NCI-H1048 (cell line): ENCODE results near the gene LTBP3.
A peak's percentile ranks its signal among the peaks of the same experiment; 100 is the strongest.

Experiments used
- DNase-seq: peaks from one replicate; lab custom pipeline; 2025; lab: John Stamatoyannopoulos, UW

The LTBP3 gene

GRCh38 chr11:65558002-65558929, at the start of gene LTBP3:
Gene LTBP3, minus strand, starts transcription at chr11:65558359. Its CDS starts 400 bp downstream, at chr11:65557959.
- no peak for DNase-seq

- peak; percentile 99 for DNase-seq
Measured at GRCh38 chr11:65606876-65607613, 48.9 kb upstream of the LTBP3 start.

GRCh38 chr11:65604258-65604657, 46.1 kb upstream of the LTBP3 start:
- DNase-seq, result no peak

DNA sequence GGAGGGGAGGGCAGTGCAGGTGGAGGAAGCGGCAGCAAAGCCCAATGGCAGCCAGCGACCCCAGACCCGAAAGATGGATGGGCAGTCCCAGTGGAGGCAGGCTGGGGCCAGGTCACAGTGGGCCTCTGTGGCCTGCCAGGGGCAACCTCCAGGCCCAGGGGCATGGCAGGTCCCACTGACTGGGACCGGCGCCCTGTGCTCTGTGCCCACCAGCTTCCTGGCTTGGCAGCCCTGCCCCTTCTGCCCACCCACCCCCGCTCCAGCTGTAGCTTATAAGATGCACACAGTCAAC, 41.7 kb upstream of the LTBP3 start:
- no peak for DNase-seq

- no peak for DNase-seq
Measured at GRCh38 chr11:65599216-65599954, 41.2 kb upstream of the LTBP3 start.

DNA sequence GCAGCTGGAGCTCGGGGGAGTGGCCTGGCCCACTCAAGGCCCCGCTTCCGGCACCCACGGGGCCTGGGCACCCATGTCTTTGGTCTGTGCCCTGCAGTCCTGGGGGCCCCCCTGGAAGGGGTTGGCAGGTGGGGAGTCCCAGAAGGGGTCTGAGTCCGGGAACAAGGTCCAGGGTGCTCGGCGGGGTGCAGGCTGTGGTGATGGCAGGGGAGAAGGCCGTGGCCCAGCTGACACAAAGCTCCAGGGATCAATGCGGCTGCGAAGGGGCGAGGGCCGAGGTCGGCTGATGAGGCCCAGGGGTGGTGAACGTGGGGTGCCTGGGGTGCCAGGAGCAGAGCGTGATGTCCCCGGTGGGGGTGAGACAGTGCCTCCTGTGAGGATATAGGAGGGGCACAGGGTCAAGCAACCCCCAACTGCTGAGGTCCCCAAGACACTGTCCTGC, 40.1 kb upstream of the LTBP3 start:
- no peak for DNase-seq

DNA sequence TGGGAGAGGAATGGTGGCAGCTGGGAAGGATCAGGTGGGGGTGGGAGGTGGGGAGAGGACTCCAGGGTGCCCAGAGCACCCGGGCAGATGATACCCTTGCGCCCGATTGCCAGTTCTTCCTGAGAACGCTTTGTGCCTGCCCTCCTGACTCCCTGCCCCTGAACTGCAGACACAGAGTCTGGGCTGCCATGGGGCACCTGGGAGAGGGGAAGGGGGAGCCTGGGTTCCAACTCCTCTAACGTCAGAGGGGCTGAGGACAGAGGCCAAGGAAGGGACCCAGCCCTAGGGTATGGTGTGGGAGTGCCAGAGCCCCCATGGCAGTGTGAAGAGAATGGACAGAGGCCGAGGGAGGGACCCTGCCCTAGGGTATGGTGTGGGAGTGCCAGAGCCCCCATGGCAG, 38.4 kb upstream of the LTBP3 start:
- no peak for DNase-seq

- DNase-seq, result no peak
Measured at GRCh38 chr11:65595543-65596281, 37.6 kb upstream of the LTBP3 start, which contains the start of gene KCNK7. Gene KCNK7, minus strand, starts transcription at chr11:65595800. Its CDS starts 28 bp downstream, at chr11:65595772.

GRCh38 chr11:65595131-65595530, 37.0 kb upstream of the LTBP3 start:
- no peak for DNase-seq

DNA sequence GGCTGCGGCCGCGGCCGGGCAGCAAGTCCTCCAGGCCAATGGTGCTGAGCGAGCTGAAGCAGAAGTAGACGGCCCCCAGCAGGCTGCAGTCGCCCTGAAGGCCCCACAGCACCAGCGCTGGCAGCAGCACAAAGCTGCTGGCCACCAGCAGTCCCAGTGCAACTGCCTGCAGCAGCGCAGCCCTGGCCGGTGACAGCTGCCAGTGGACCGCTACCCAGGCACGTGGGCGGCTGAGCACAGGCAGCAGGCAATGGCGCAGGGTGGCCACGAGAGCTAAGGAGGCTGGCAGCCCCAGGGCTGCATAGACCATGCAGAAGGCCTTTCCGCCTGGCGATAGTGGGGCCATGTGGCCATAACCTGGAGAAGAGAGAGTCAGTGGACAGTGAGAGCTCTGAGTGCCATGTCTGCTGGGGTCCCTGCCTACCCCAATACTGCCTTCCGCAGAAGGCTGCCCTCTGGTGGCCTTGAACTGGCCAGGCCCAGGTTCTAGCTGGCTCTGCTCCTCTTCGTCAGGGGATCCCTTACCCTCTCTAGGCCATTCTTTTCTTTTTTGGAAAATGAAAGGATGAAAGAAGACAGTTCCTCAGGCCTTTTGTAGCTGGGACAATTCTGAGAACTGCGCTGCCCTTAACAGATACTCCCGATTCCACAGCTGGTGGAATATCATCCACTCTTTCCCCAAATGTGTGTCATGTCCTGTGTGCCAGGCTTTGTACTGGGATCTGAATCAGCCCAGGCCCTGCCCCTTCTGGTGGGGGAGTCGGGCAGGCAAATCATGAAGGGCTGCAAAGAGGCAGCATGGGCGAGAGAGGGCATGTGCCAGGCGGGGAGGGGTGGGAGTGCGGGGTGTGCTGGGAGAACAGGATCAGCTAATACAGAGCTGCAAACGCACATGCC, 35.6 kb upstream of the LTBP3 start:
- DNase-seq, result no peak

DNA sequence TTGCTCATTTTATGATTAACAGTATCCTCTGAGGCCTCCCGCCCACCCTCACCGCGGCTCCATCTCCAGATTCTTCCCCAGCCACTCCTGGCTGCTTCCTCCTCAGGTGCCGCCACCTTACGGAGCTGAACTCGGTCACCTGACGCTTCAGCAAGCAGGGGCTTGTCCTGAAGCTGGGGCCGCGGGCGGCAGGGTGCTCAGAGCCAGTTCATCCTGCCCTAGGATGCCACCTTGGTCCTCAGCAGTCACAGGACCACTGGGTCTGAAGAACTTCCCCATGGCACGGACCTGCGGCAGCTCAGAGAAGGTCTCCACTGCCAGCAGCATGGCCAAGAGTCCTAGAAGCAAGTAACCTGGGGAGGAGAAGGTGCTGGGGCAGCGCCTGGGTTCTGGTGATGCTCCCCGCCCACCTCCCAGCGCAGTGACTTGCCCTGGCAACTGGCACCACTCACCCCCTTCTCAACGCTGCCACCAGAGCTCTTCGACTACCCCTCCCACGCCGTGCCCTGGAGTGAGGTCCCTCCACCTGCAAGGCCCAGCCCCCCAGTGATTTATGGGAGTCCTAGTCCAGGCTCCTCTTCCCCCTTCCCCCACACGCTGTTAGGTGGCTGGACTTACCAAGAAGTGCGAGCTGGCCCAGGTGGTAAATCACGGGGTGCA, 34.8 kb upstream of the LTBP3 start:
- no peak for DNase-seq

- DNase-seq, result no peak
Measured at GRCh38 chr11:65591939-65592857, 34.0 kb upstream of the LTBP3 start.

DNA sequence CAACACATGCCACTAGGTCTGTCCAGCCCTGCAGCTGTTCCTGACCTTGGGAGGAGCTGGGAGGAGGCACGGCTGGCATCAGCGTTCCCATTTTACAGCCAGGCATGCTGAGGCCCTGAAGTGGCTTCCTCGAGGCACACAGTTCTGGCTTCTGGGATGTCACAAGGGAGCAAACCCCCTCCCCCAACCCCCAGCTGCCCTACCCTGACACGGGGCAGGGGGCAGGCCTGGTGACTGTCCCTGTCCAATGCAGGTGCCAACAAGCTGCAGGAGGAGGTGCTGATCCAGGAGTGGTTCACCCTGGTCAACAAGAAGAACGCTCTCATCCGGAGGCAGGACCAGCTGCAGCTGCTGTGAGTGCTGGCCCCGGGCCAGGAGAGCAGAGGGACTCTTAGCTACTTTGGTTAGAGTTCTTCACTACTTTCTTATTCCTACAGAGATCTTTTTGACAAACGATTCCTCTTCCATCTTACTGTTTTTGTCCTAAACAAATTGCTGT, 32.1 kb upstream of the LTBP3 start:
- DNase-seq, result no peak

- DNase-seq, result no peak
Measured at GRCh38 chr11:65589444-65590239, 31.5 kb upstream of the LTBP3 start.

- no peak for DNase-seq
Measured at GRCh38 chr11:65588199-65589054, 30.3 kb upstream of the LTBP3 start.

DNA sequence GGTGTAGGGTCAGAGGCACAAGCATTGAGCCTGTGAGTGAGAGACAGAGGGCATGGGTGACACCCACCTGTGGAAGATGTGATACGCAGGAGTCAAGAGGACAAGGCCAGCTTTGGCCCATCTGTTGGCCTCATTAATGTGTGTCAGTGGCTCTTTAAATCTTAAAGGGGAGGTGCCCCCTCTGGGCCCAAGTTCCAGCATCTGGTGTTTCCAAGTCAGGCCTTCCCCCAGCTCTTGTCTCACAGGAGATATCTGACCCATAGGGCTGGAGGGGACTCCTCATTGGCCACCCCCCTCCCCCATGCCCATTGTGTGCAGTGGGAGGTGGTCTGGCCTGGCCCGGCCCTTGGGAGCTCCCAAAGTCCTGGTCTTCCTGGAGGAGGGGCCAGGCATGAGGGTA, 28.5 kb upstream of the LTBP3 start:
- DNase-seq, result no peak

DNA sequence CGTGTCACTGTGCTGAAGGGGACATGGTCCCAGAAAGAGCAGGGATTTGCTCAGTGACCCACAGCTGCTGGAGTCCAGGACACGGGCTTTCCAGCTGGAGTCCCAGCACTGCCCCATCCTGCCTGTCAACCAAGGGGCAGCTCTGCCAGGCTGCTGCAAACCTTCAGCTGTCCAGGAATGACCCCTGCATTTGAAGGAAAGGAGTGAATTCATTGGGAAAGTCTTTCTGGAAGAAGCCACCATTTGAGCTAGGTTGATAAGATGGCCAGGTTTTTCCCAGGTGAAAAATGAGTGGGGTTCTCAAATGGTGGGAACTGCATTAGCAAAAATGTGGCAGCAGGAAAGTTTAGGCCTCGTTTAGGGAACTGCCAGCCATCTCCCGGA, 28.1 kb upstream of the LTBP3 start:
- DNase-seq, result no peak
